Endodermal cell (in vitro differentiated cells): ENCODE measurements around the gene NMRK1. TPM values are rescaled to one million over a fixed set of nuclear protein-coding genes. Genes with fewer than 3 reads are reported as not detected.

Experiments used
- DNase-seq: peaks from one replicate; pipeline ENCODE4 v3.0.0-alpha.2; 2017
- H3K27ac ChIP-seq: 2 replicates; pipeline ENCODE4 v1.5.1; 2013; ENCODE audit warnings: mild to moderate bottlenecking, low read depth, low read length, moderate library complexity
- H3K27me3 ChIP-seq: 2 replicates; pipeline ENCODE4 v1.6.1; 2013; ENCODE audit warnings: mild to moderate bottlenecking, low read length, moderate library complexity; ENCODE audit not compliant: insufficient read depth, control insufficient read depth, poor library complexity, severe bottlenecking
- H3K36me3 ChIP-seq: 2 replicates; pipeline ENCODE4 v1.7.0; 2013; ENCODE audit warnings: mild to moderate bottlenecking, low read length, moderate library complexity; ENCODE audit not compliant: control insufficient read depth, insufficient read depth
- H3K4me1 ChIP-seq: one replicate; pipeline ENCODE4 v1.7.0; 2013; ENCODE audit warnings: low read length; ENCODE audit not compliant: control insufficient read depth, insufficient read depth
- H3K4me3 ChIP-seq: 2 replicates; pipeline ENCODE4 v1.5.1; 2013; ENCODE audit warnings: mild to moderate bottlenecking, low read length, moderate library complexity
- H3K9ac ChIP-seq: 2 replicates; pipeline ENCODE4 v1.6.1; 2013; ENCODE audit warnings: mild to moderate bottlenecking, low read length, moderate library complexity; ENCODE audit not compliant: poor library complexity, severe bottlenecking; ENCODE audit errors: extremely low read depth
- H3K9me3 ChIP-seq: 2 replicates; pipeline ENCODE4 v1.6.1; 2013; ENCODE audit warnings: mild to moderate bottlenecking, low read length, moderate library complexity; ENCODE audit not compliant: control insufficient read depth
- H3K27ac Mint-ChIP-seq: 2 replicates; pipeline ENCODE4 v1.8.0; 2020; ENCODE audit warnings: mixed read lengths
- H3K27me3 Mint-ChIP-seq: 2 replicates; pipeline ENCODE4 v1.8.0; 2021; ENCODE audit warnings: mild to moderate bottlenecking, mixed read lengths; ENCODE audit not compliant: insufficient read depth
- H3K36me3 Mint-ChIP-seq: 2 replicates; pipeline ENCODE4 v1.8.0; 2020; ENCODE audit warnings: low read depth, mixed read lengths
- H3K4me1 Mint-ChIP-seq: 2 replicates; pipeline ENCODE4 v1.8.0; 2020; ENCODE audit warnings: mixed read lengths
- H3K4me3 Mint-ChIP-seq: 2 replicates; pipeline ENCODE4 v1.8.0; 2020; ENCODE audit warnings: mild to moderate bottlenecking, moderate library complexity, mixed read lengths
- H3K9me3 Mint-ChIP-seq: 2 replicates; pipeline ENCODE4 v1.8.0; 2020; ENCODE audit warnings: mild to moderate bottlenecking, mixed read lengths
- WGBS, 2 experiments: methylation state at CpG; one replicate each; pipeline versions ENCODE4 v1.1.5 to v1.1.7; 2013; ENCODE audit warnings: missing lambda C conversion rate in 2 of 2, mixed read lengths in 1 of 2; ENCODE audit not compliant: insufficient coverage in 1 of 2, insufficient read length in 1 of 2; 5-methylcytosine and 5-hydroxymethylcytosine counted together
- total RNA-seq, 2 donors: library from RNA; stranded (reverse); fragmentation: NEBNext Ultra II Directional in 1 of 2; extraction: Animal tissue kit (Norgen Biotek cat#: 25700) in 1 of 2; gene quantifications; 2 replicates in 1 of 2; 3 replicates in 1 of 2; pipeline ENCODE4 v1.2.1, GENCODE V29; 2021
- TF ChIP-seq, protein P1 (sequence below): fragments of 200-600 bp; sonication (generic); conservative IDR thresholded peaks from 2 replicates; pipeline ENCODE4 v1.5.0; 2021; ENCODE audit warnings: antibody characterized with exemption, mild to moderate bottlenecking

NMRK1 gene
- total RNA-seq, 2 donors from 2014 or later = 14.0 to 29.0 TPM

GRCh38 chr9:75013735-75014134 lies 74.2 kb downstream of the NMRK1 start:
- no peak overlapping the region for H3K9ac ChIP-seq
- TF ChIP-seq, protein P1, sequence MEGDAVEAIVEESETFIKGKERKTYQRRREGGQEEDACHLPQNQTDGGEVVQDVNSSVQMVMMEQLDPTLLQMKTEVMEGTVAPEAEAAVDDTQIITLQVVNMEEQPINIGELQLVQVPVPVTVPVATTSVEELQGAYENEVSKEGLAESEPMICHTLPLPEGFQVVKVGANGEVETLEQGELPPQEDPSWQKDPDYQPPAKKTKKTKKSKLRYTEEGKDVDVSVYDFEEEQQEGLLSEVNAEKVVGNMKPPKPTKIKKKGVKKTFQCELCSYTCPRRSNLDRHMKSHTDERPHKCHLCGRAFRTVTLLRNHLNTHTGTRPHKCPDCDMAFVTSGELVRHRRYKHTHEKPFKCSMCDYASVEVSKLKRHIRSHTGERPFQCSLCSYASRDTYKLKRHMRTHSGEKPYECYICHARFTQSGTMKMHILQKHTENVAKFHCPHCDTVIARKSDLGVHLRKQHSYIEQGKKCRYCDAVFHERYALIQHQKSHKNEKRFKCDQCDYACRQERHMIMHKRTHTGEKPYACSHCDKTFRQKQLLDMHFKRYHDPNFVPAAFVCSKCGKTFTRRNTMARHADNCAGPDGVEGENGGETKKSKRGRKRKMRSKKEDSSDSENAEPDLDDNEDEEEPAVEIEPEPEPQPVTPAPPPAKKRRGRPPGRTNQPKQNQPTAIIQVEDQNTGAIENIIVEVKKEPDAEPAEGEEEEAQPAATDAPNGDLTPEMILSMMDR = no peak
- no peaks in the 10 kb centered on the region for H3K4me1 ChIP-seq
- no peaks in the 10 kb centered on the region for H3K27me3 ChIP-seq
- H3K36me3 ChIP-seq = peaks cover 15% of the 10 kb centered on the region
- 86% methylated on average over 1 of the region's 2 CpGs; no CpG with 5 or more reads in 1 of the 2 experiments for WGBS, 2 experiments
- Mint-ChIP-seq H3K9me3 (peaks cover 3% of the 10 kb centered on the region), H3K36me3 (peaks cover 33% of the 10 kb centered on the region), H3K27ac (no peak overlapping the region), H3K4me3 (no peak overlapping the region), H3K4me1 (peaks cover 4% of the 10 kb centered on the region), H3K27me3 (no peaks in the 10 kb centered on the region)
- no peaks in the 10 kb centered on the region for H3K9me3 ChIP-seq
- no peak for DNase-seq
- no peak overlapping the region for H3K27ac ChIP-seq
- H3K4me3 ChIP-seq = no peak overlapping the region

Other genes starting within 250 kb of the NMRK1 start
- gene TRPM6, start 200.2 kb downstream of the NMRK1 start, total RNA-seq = 1 to 10 TPM; 1.2 to 1.7 TPM
- gene C9orf40, start 135.2 kb downstream of the NMRK1 start, total RNA-seq = 10 to 100 TPM; 17.6 to 25.2 TPM
- 10 to 100 TPM; 24.9 to 31.4 TPM for gene CARNMT1, start 59.9 kb downstream of the NMRK1 start, total RNA-seq
- 10 to 100 TPM; 15.0 to 20.5 TPM for gene OSTF1, start 359 bp upstream of the NMRK1 start, total RNA-seq